Kidney glomerular epithelial cell (primary cell): ENCODE results near the gene C18orf63.
"Not testable (repeated sequence)": the region's sequence is repeated elsewhere in the genome, so short reads cannot be mapped to it uniquely, and the experiment has no call there.

Experiments
- DNase-seq: peaks from one replicate; lab custom pipeline; 2025; lab: John Stamatoyannopoulos, UW

C18orf63 gene

GRCh38 chr18:74315464-74316256 lies at the start of gene C18orf63:
C18orf63 (plus strand) TSS chr18:74315839; CDS start chr18:74317866, 2,027 bp downstream.
- no peak for DNase-seq

- no peak for DNase-seq
These were observed 49.5 kb upstream of the C18orf63 start for GRCh38 chr18:74266161-74266560.

GRCh38 chr18:74268175-74268574 lies 47.5 kb upstream of the C18orf63 start:
- DNase-seq: no peak

GRCh38 chr18:74268933-74269620 lies 46.6 kb upstream of the C18orf63 start:
- no peak for DNase-seq

GRCh38 chr18:74271635-74272034 lies 44.0 kb upstream of the C18orf63 start:
- DNase-seq: no peak

- no peak for DNase-seq
These were observed 42.2 kb upstream of the C18orf63 start for GRCh38 chr18:74273394-74273793.

GRCh38 chr18:74274700-74275099 lies 40.9 kb upstream of the C18orf63 start:
- no peak for DNase-seq

GRCh38 chr18:74275736-74276135 lies 39.9 kb upstream of the C18orf63 start:
- no peak for DNase-seq

- DNase-seq: no peak
These were observed 39.0 kb upstream of the C18orf63 start for GRCh38 chr18:74276609-74277008.

- DNase-seq: no peak
These were observed 38.3 kb upstream of the C18orf63 start for GRCh38 chr18:74277296-74277695.

- DNase-seq: no peak
These were observed 37.6 kb upstream of the C18orf63 start for GRCh38 chr18:74278058-74278457.

- DNase-seq: no peak
These were observed 36.7 kb upstream of the C18orf63 start for GRCh38 chr18:74278983-74279382.

GRCh38 chr18:74281011-74281979 lies 34.3 kb upstream of the C18orf63 start:
- DNase-seq: no peak

GRCh38 chr18:74281980-74282754 lies 33.5 kb upstream of the C18orf63 start:
- no peak for DNase-seq

- no peak for DNase-seq
These were observed 32.7 kb upstream of the C18orf63 start for GRCh38 chr18:74282755-74283554.

GRCh38 chr18:74283646-74284045 lies 32.0 kb upstream of the C18orf63 start:
- DNase-seq: no peak

GRCh38 chr18:74284191-74284979 lies 31.3 kb upstream of the C18orf63 start:
- DNase-seq: no peak

GRCh38 chr18:74284980-74285355 lies 30.7 kb upstream of the C18orf63 start:
- DNase-seq: no peak

GRCh38 chr18:74285583-74285982 lies 30.1 kb upstream of the C18orf63 start:
- not testable (repeated sequence) for DNase-seq
